NCI-H146 treated with DMSO at 0.1 percent for 48 hours (cell line): ENCODE data around the gene YWHAG.
"Not testable (repeated sequence)": the region's sequence is repeated elsewhere in the genome, so short reads cannot be mapped to it uniquely, and the experiment has no call there.

ENCODE experiments used
- DNase-seq: peaks from one replicate; lab custom pipeline; 2025; ENCODE audit not compliant: unreplicated experiment; lab: John Stamatoyannopoulos, UW

The YWHAG gene

GRCh38 chr7:76351372-76351771 is 7.4 kb downstream of the YWHAG start:
- no peak for DNase-seq

GRCh38 chr7:76349313-76349885 is 9.4 kb downstream of the YWHAG start:
- DNase-seq = no peak

- DNase-seq = no peak
Observed at GRCh38 chr7:76347710-76348109, 11.1 kb downstream of the YWHAG start.

GRCh38 chr7:76346778-76347177 is 12.0 kb downstream of the YWHAG start:
- no peak for DNase-seq

- DNase-seq = no peak
Observed at GRCh38 chr7:76346097-76346496, 12.7 kb downstream of the YWHAG start.

- no peak for DNase-seq
Observed at GRCh38 chr7:76343931-76344321, 14.9 kb downstream of the YWHAG start.

- no peak for DNase-seq
Observed at GRCh38 chr7:76343294-76343930, 15.4 kb downstream of the YWHAG start.

- no peak for DNase-seq
Observed at GRCh38 chr7:76342222-76342621, 16.6 kb downstream of the YWHAG start.

GRCh38 chr7:76340617-76341131 is 18.1 kb downstream of the YWHAG start:
- DNase-seq = no peak

GRCh38 chr7:76338298-76339084 is 20.3 kb downstream of the YWHAG start:
- no peak for DNase-seq

GRCh38 chr7:76337147-76337546 is 21.6 kb downstream of the YWHAG start:
- DNase-seq = no peak

- no peak for DNase-seq
Observed at GRCh38 chr7:76336094-76336493, 22.7 kb downstream of the YWHAG start.

- not testable (repeated sequence) for DNase-seq
Observed at GRCh38 chr7:76335417-76335816, 23.4 kb downstream of the YWHAG start.

- no peak for DNase-seq
Observed at GRCh38 chr7:76334320-76334967, 24.3 kb downstream of the YWHAG start.

GRCh38 chr7:76333511-76334101 is 25.2 kb downstream of the YWHAG start:
- DNase-seq = no peak

GRCh38 chr7:76332078-76332477 is 26.7 kb downstream of the YWHAG start:
- no peak for DNase-seq

GRCh38 chr7:76330673-76331072 is 28.1 kb downstream of the YWHAG start:
- DNase-seq = no peak

- DNase-seq = no peak
Observed at GRCh38 chr7:76330261-76330660, 28.5 kb downstream of the YWHAG start.

GRCh38 chr7:76329479-76329878 is 29.3 kb downstream of the YWHAG start:
- DNase-seq = no peak

- DNase-seq = no peak
Observed at GRCh38 chr7:76328389-76328788, 30.4 kb downstream of the YWHAG start.

GRCh38 chr7:76327610-76328009 is 31.2 kb downstream of the YWHAG start:
- DNase-seq = no peak
